HT-29 (cell line): ENCODE measurements around the gene CROCC2. TPM values are rescaled to one million over a fixed set of nuclear protein-coding genes. Genes with fewer than 3 reads are reported as not detected.
A peak's percentile ranks its signal among the peaks of the same experiment; 100 is the strongest.

Experiments used
- DNase-seq: peaks from one replicate; pipeline ENCODE4 v3.0.0-alpha.2; 2015; ENCODE audit warnings: low spot score
- total RNA-seq: library from RNA; depleted of rRNA; stranded (reverse); fragments of >200 nt; shearing (Covaris generic); gene quantifications from 2 replicates; pipeline ENCODE4 v1.2.3, GENCODE V29; 2014

CROCC2 gene
- total RNA-seq, 1 experiment from 2014 or later: not detected

DNA sequence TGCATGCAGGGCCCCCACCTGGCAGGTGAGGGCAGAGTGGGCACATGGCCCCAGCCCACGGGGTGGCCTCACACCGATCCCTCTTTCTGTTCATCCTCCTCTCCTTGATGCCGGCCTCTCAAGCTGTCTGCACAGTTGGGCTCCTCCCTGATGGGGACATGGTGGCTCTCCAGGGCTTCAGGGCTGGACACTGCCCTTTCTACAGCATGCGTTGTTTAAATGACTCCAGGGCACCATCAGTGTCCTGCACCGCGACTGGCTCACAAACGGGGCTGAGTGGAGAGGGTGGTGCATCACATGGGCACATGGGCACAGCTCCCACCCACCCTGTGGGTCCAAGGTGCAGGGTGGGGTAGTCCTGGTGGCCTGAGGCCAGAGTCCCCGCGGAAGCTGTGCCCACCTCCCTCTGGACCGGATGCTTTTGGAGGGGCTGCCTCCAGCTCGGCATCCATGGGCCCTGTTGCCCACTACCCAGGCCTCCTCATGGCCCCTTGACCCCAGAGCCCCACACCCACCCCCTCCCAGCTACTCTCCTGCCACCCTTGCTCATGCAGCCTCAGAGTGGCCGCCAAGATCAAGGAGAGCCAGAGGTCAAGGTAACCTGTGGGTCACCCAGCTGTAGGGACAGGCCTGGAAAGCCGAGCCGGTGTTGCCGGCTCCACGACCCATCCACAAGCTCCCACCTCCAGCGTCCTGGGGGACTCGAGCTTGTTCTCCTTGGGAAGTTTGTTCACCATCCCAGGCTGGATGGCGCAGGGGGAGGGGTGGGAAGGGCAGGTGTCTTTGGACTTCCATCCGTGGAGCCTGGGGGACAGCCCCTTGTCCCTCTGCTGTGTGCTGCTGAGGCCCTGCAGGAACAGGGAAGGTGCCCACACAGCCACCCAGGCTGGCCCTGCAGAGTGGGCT, 80.0 kb downstream of the CROCC2 start:
- no peak for DNase-seq

DNA sequence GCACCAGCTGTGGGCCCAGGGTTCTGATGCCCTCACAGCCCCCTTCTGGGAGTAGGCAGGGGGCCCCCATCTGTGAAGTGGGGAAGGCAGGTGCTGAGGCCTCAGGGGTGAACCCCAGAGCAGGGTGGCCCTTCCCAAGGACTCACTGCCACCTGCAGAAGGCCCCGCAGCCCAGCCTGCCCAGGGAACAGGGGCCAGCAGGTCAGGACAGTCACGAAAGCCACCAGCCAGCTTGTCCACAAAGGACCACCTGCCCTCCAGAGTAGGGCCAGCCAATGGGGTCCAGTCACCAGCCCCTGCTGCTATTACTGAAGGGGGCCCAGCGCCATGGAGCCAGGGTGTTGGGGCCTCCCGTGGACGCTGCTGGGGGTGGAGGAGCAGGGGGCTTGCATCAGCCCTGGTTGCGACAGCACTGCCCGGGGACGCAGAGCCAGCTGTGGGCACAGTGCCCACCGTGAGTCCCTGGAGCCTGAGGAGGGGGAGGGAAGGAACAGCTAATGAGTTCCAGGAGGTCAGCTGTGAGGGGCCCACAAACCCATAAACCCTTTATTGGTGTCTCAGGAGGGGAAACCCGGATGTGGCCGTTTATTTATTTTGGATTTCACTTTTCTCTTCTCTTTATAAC, 80.8 kb downstream of the CROCC2 start:
- DNase-seq: no peak

- DNase-seq: no peak
These were observed 81.5 kb downstream of the CROCC2 start for GRCh38 chr2:240987588-240987987.

GRCh38 chr2:240988146-240988545, 82.0 kb downstream of the CROCC2 start:
- no peak for DNase-seq

DNA sequence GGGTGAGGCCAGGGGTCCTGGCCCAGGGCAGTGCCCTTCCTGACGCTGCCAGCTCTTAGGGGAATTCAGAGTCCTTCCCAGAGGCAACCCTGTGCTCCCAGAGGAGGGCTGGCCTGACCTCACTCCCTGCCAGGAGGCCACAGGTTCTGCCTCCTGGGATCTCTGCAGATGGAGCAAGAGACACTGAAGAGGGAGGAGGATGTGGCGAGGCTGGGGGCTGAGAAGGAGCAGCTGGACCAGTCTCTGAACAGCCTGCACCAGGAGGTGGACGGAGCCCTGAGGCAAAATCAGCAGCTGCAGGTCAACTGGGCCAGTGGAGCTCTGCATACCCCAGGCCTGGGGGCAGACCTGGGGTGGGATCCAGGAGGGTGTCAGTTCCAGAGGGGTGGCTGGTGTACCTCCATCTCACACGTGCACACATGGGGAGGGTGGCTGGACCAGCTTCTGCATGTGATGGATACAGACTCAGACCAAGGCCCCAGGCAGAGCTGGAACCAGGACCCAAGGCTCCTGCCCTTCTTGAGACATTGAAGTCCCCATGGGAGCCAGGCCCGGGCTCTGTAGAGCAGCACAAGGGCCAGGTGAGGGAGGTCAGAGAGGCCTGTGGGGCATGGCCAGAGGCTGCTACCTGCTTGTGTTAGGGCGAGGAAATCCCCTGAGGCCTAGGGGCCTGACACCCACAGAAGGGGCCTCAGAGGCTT, 82.6 kb downstream of the CROCC2 start:
- no peak for DNase-seq

DNA sequence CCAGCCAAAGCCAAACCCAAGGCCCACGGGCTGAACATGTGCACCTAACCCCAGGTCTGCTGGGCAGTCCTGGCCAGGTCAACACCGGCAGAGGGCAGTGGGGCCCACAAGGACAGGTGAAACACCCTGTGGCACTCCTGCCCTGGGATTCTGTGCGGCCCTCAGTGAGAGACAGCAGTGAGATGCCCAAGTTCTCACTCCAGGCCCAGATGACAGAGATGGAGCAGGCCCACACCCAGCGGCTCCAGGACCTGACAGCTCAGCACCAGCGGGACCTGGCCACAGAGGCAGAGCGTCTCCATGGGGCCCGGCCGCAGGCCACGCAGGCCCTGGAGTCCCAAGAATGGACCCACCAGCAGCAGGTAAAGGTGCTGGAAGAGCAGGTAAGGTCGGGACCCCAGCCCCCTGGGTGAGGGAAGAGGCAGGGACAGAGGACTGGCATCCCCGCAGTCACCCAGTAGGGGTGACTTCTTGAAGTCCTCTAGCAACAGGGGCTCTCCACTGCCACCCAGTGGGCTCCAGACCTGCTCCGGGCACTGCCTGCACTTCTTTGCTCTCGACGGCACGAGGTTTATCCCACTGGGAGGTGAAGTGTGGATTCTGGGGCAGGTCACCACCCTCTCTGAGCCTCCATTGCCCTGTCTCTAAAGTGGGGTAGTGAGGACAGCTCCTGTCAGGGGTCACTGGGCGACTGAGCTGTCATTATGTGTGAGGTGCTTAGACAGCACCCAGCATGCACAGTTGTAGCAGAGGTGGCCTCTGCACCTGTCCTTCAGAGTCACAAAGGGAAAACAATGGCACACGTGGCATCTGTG, 83.5 kb downstream of the CROCC2 start:
- DNase-seq: peak; percentile 62

DNA sequence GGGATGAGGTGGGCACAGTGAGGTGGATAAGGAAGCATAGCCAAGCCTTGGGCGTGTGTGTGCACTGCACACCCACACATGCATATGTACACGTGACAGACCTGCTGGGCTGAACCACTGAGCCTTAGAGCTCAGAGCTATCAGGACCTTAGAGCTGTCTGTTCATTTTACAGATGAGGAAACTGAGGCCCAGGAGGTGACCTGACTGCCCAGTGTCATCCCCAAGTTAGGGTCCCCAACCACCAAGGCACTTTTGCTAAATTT, 84.1 kb downstream of the CROCC2 start:
- no peak for DNase-seq

DNA sequence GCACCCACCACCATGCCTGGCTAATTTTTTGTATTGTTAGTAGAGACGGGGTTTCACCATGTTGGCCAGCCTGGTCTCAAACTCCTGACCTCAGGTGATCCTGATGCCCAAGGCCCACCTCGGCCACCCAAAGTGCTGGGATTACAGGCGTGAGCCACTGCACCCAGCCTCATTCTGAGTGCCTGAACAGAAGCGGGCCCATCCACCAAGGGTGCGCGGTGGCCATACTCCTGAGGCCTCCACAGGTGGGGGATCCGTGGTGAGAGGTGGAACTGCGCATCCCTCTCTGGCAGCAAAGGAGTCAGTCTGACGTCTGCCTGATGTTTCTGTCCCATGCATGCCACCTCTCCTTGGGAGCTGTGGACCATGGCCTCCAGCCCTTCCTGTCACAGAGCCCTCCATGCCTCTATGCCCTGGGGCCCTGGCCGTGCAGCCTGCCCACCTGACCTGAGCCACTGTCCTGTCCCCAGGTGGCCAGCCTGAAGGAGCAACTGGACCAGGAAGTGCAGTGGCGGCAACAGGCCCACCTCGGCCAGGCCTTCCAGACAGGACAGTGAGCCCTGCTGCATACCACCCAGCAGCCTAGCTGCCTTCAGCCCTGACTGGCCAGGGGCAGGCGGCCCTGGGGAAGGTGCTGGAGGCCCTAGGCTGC, 84.7 kb downstream of the CROCC2 start:
- DNase-seq: no peak

DNA sequence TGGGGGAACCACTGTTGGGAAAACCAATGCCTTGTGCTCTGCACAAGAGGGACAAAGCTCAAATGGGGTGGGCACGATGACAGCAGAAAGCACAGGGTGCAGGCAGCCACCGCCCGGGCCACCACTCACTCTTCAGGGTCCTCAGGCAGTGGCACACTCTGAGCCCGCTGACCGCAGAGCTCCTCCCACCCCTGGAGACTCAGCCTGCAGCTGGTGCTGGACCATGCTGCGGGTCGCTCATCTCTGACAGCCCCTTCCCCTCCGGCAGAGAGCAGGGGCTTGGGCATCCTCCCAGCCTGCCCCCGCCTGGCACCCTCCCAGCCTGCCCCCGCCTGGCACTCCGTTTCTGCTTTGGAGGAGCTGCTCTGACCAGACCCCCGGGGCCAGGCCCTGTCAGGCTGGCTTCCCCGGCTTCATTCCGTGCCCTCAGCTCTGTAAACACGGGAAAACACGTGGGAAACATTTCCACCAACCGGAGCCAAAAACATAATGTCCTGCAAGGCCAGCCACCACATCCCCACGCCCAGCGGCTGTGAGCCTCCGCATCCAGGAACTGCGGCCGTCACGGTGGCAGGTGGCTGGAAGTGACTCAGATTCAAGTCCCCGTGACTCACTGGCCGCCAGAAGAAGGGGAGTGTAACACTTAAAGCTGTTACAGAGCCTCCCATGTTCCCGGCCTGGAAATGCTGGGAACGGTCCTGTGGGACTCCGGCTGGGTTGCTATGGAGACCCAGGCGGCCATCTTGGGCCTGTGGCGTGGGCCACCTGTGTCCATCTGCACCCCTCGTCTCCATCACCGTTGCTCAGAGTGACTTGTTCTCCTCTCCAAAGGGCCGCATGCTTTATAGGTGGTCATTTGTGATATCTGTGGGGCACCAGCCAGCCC, 85.5 kb downstream of the CROCC2 start:
- peak; percentile 57 for DNase-seq

DNA sequence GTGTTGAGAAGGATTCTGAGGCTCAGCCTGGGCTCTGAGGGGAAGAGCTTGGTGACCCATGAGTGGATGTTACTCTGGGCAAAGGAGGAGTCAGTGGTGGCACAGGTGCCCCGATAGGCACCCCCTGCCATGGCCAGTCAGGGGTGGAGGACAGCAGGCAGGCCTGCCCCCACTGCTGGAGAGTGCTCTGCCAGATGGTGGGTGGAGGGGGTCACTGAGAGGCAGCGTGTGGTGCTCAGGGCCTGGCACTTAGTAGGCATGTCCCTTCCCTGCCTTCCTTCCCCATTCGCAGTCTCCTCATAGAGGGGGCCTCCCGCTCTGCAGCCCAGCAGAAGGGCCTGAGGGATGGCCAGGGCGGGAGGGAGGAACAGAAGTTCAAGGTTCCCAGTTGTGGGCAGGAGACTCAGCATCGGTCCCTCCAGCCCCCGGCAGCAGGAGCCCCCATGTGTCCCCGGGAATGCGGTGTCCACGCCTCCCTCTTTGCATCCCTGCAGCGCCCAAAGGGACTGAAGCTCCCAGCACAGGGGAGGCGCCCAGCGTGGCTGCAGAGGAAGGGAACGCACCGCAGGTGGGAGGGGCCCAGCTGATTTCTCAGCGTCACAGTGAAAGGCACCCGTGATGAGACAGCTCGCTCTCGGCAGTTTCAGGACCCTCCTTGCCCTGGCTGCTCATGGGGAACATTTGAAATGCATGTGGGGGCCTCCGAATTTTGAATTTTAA, 86.6 kb downstream of the CROCC2 start:
- DNase-seq: no peak

- DNase-seq: no peak
These were observed 87.5 kb downstream of the CROCC2 start for GRCh38 chr2:240993446-240994170.

GRCh38 chr2:240994171-240994896, 88.2 kb downstream of the CROCC2 start:
- DNase-seq: no peak

DNA sequence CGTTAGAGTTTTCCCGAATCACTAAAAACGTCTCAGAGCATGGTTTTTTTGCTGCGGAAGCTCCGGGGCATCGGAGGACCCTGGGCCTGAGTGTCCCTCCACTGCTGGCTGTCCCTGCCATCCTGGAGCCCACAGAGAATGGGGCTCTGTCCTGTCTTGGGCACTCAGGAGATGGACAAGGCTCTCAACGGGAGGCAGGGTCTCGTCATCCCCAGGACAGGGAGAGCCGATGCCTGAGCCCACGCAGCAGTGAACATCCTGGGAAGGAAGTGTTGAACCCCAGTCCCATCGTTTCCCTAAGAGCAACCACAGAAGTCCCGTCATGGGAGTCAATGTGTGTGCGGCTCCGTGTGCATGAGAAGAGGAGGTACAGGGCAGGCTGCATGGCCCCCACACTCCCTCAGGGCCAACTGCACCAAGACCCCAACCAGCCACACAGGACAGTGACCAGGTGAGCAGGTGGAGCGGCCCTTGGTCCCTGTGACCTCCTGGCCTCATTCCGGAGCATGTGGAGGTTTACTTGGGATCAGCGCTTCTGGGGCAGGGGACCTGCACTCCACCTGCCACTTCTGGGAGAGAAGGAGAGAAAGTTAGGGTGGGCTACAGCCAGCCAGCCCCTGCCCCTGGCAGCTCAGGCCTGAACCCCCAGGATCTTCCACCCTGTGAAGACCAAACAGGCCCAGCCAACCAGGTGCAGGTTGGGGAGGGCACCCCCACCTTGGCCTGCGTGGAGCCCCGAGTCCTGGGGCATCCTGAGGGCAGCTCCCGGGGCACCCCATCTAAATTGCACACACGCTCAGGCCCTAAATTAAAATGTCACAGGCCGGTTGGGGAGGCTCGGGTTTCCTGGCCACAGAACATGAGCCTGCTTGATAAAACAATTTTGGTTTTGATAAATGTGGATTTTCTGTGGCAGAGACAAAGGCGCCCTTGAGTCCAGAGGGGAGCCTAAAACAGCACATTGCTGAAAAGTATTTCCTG, 89.2 kb downstream of the CROCC2 start:
- no peak for DNase-seq

DNA sequence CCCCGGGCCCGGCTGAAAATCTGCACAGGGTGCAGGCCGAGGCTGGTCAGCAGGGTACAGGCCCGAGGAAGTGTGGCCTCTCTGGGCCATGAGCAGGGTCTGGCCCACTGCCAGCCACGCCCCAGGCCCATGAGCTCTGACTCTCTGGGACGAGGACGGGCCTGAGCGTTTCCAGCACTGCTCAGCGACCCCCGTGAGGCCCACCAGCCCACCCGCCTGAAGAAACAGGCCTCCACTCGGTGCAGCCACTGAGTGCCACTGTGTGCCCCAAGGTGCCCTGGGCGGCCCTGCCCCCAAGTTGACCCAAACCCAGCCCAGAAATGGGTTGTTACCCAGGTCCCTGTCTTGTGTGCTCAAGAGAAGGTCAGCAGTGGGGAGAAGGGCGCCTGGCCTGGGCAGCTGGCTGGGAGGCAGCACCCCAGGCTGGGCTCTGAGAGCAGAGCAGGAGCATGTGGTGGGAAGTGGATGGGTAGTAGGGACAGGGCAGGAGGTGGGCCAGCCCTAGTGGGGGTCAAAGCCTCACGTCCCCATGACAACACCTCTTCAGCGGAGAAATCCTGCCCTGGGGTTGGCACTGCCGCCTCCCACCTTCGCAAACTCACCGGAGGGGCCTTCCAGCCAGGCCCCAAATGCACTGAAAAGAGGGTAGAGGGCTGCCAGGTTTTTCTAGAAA, 90.2 kb downstream of the CROCC2 start:
- DNase-seq: no peak

DNA sequence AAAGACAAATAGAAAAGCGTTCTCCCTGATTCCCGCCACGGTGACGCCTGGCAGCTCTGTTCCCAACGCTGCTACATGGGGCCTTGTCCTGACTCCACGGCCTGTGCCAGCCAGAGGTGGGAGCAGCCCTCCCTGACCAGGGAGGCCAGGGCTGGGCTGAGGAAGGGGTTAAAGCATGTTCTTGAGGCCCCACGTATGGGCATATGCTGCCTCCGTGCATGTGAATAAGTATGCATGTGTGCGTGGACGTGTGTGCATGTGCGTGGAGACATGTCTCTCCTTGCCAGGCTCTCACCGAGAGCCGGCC, 90.7 kb downstream of the CROCC2 start:
- DNase-seq: no peak

GRCh38 chr2:240997141-240997855, 91.2 kb downstream of the CROCC2 start:
- no peak for DNase-seq
